Activated CD4-positive, CD25-positive, alpha-beta regulatory T cell treated with anti-CD3 and anti-CD28 coated beads, Interleukin-2, amount 50 U/mL, for 24 hours (primary cell): ENCODE measurements around the gene PSKH1.

Source experiments
- ATAC-seq, 2 donors: fragments of 150-1000 bp; cut with Tn5 transposase; one replicate each; pipeline ENCODE4 v1.10.0; 2021; ENCODE audit warnings: mild to moderate bottlenecking in 1 of 2, moderate library complexity in 1 of 2

The PSKH1 gene

DNA sequence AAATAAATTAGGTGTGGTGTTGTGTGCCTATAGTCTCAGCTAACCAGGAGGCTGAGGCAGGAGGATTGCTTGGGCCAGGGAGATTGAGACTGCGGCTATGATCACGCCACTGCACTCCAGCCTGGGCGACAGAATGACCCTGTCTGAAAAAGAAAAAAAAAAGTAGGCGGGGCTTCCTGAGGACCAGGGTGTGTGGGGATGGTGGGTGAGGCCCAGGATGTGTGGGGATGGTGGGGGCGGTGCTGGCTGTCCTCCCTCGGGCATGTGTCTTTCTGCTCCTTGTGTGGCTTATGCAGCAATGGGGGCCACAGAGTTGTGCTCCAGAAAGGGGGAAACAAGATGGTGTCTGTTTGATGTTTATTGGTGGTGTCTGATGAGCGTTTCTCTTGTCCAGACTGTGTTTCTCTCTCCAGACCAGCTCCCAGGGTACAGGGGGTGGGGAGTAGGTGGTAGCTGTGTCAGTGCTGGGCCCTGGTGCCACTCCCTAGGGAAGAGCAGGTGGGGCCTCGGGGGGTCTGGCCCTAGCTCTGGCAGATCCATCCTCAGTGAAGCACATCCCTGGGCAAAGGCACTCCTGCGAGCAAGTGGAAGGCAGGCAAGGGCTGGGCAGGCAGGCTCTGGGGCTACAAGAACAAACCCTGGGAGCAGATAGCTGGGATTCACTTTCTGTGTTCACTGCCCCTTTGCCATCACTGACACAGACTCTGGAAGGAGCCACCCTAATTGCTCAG lies 48.6 kb downstream of the PSKH1 start:
- no peak for ATAC-seq

DNA sequence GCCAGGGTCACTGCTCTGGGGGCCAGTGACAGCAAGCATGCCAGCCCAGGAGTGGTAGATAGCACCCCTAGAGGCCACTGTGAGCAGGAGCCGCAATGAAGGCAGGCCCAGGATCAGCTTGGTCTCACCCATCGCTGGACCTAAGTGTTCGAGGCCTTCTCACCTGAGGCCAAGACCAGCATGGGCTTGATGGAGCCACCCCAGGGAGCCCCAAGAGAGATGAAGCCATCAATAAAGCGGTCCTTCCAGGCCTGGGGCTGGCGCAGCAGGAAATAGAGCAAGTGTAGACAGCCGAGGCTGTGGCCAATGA lies 49.1 kb downstream of the PSKH1 start:
- peak in 1 of 2 donors; percentile 52 for ATAC-seq

DNA sequence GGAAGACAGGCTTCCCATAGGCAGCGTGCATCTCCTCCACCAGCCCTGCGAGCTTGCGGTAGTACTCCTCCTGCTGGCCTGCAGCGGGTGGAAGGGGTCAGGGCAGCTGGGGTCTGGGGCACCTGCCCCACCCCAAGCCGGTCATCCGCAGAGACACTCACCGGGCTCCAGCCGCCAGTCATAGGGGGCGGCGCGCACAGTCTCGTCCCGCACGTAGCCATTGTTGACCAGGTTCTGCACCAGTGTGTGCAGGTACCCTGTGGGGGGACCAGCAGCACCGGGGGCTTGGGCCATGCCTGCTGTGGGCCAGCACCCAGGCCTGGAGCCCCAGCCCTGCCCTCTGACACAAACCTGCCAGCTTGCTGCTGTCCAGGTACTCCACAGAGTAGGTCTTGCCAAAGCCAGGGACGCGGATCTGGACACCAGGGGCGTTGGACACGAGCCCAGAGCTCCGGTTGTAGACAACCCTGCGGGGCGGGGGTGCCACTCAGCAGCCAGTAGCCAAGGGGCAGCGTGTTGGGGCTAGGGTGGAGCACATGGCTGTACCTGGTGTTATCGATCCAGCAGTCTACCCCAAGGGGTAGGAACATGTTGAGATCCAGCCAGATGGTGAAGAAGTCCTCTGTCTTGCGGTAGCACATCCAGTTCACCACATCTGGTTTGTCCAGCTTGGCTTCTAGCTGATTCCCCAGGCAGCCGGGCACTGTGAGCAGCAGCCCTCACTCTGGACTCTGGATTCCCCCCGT lies 49.6 kb downstream of the PSKH1 start:
- ATAC-seq, result no peak

DNA sequence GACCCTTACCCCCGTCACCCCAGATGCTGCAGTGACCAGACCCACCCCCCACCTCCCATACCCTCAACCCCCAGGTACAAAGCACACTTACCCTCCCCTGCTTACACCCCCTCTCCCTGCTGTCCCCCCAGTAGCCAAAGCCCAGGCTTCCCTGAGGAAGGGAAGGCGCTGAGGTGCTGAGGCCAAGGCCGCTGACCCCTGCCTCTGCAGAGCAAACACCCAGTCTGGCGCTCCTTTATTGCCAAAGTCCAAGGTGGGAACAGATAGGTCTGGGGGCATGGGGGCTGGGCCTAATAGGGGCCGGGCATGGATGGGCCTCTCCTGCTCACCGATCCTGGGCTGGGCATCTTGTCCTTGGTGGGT lies 50.2 kb downstream of the PSKH1 start:
- ATAC-seq, result no peak

DNA sequence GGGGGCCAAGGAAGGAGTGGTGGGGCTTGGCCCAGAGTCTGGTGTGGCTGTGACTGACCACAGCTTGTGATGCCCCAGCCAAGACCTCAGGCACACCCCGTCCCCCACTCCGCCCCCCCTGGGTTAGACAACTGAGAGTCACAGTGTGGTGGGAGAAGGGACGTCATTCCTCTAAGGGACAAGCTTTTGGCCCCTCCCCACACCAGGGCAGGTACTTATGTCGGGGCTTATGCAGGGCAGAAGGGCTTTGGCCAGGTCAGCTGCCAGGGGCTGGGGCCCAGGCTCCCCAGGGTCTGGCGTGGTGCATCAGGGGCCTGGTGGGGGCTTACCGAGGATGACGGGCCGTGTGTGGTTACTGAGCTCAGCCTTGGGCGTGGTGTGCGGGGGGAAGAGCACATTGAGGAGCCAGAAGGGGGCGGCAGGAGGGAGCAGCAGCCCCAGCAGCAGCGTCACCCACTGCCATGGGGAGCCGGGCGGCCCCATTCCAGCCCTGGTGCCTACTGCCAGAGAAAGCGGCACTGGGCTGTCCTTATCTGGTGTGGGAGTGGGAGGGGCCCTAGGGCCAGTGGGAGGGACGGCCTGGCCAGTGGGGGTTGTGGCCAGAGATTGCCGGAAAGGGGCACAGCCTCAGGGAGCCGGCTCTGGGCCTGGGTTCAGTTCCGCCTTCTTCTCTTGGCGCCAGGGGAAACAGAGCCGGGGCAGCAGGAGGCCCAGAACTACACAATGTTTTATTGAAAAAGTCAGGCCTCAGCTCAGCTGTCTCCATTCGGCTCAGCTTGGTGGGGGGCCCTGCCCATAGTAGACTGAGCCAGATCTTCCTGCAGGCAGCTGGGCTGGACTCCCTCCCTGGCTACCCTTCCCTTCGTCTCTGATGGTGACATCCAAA lies 50.8 kb downstream of the PSKH1 start, which contains the start of gene LCAT:
LCAT (minus strand) TSS at position 502 of the 886 bp plus-strand sequence; CDS start at position 483, 19 bp downstream.
- ATAC-seq, result no peak

DNA sequence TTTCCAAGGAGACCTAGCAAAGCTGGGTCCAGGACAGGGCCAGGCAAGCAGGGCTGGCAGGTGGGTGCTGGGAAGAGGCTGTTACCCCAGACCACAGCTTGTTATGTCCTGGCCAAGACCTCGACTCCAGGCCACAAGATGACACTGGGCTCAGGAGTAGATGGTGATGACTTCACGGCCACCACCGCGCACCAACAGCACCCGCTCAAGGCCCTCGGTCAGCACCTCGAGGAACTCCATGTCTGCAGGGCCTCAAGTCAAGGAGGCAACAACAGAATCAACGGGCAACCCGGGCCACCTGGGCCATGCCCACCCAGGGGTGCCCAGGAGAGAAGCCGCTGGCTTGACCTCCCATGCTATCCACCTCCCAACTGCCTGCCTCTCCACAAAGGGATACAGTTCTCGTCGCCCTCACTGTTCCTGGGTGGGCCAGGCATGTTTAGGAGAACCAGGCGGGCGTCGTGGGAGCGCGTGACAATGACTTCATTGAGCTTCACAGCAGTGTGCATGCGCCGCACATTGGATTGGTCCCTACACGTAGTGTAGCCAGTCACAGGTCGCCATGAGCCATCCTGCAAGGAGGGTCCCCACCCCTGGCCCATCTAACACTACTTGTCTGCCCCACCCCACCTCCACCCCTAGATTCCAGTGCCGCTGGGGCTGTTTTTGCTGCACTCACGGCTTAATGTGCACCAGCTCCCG lies 51.8 kb downstream of the PSKH1 start:
- ATAC-seq, result no peak

DNA sequence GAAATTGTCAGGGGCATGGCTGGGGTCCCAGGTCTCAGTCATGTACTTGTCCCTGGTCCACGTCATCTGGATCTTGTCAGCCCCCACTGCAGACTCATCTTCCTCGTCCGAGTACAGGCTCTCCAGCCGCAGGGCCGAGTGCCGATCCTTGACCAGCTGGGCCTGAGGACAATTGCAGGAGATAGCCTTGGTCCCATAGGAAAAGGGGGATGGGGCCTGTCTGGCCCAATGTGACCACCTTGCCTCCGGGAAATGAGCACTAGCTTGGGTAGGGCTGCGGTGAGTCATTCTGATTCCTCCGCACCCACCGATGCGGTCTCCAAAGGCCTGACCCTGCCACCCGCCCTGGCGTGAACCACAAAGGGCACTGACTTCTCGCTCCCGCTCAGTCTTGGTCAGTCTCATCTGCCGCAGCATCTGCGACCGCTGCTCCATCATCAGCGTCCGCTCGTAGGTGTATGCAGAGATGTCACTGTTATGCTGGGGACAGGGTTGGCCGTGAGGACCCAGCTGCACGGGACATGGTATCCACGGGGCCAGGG lies 52.4 kb downstream of the PSKH1 start:
- ATAC-seq, result no peak

DNA sequence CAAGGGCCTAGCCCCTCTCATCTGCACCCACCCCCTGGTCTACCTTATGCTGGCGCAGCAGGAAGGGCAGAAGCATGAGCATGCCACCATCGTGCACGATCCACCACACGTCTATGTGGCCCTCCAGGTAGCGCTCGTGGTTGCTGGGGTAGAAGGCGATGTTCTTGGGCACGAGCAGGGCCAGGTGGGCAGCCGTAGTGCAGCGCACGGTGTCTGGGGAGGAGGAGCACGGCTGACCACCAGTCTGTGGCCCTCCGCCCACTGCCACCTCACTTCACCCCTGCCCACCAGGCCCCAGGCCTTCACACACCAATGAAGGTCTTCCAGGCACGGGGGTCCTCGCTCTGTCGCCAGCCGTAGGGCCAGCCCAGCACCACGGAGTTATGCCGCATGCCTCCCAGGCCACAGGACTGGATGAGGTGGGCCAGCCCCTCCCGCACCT lies 53.1 kb downstream of the PSKH1 start:
- ATAC-seq, result no peak

DNA sequence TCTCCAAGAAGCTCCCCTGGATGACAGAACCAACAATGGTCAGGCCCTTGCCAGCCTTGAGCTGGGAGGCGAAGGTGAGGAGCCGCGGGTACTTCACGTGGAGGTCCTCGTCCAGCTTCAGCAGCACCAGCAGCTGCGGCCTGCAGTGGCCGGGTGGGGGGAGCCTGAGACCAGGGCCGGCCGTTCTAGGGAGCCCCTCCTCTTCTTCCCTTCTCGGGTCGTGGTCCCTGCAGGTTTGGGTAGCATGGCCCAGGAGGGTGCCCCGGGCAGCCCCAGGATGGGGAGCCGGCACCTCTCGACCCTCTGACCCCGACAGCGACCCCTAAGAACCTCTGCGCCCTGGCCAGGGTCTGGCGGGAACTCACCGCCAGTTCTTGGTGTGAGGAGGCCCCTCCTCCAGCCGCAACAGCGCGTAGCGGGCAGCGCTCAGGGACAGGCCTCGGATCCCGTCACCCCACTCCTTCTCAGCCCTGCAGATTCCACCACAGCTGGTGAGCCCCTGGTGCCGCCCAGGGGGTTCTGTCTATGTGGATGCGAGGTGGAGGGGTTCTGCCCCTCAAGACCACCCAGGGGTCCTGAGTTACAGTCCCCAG lies 54.0 kb downstream of the PSKH1 start:
- no peak for ATAC-seq

DNA sequence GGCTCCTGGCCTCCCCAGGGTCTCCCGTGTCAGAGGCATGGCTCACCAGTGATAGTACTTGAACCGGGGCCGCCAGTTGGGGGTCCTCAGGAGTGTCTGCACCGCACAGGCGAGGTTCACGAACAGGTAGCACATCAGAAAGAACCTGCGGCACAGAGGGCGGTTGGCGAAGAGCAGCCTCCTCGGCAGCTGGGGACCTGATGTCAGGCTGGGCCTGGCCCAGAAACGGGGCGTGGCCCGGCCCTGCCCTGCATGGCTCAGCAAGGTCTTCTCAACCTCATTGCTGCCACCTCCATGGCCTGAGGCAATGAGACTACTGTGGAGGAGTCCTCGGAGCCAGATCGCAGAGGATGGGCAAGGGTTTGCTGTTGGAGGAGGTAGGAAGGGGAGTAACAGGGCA lies 55.0 kb downstream of the PSKH1 start:
- no peak for ATAC-seq

DNA sequence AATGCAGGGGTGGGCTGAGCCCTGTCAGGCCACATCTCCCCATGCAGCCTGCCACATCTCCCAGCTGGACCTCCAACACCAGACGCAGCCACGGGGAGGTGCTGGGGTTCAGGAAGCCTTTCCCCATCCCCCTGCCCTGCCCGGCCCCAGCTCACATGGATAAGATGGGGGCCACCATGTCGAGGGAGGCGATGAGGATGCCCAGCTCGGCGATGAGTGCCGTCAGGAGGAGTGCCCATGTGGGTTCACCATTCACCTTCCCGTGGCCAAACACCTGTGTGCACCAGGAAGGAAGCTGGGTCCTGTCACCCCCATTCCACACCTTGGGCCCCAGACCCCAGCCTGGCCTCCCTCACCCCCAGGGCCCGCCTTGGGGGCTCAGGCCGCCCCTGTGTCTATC lies 56.6 kb downstream of the PSKH1 start:
- ATAC-seq, result no peak

DNA sequence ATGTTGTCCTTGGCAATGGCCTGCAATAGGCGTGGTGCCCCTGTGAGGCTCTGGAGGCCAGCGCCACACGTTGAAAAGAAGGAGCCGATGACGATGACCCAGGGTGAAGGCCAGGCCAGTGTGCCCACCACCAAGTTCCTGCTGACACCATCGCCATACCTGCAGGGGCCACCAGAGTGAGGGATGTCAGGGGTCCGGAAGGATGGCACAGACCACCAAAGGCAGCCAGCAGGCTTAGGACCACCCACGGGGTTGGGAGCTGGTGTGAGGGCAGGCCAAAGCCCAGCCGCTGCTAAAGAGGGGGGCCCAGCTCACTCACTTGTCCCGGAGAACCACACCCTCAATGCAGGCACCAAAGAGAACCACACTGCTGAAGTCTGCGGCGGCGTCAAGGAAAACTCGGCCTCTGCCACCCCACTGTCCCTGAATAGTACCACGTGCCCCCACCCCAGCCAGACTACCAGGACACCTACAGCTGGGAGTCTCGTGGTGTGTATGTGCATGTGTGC lies 57.3 kb downstream of the PSKH1 start:
- no peak for ATAC-seq

DNA sequence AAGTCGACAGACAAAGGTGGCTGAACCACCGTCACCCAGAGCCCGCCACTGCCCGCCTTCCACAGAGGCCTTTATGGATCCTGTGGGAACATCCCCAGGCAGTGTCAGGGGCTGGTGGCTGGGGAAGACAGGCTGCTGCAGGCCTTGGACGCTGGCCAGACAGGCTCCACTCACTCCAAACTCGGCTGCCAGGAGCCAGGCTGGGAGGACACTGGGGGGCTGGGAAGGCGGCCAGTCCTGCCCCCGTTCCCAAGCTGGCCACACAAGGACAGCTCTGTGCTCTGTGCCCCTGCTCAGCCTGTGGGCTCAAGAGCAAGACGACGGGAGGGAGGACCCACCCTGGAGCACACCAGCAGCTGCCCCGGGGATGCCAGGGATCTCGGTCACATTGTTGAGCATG lies 58.4 kb downstream of the PSKH1 start:
- ATAC-seq, result no peak

DNA sequence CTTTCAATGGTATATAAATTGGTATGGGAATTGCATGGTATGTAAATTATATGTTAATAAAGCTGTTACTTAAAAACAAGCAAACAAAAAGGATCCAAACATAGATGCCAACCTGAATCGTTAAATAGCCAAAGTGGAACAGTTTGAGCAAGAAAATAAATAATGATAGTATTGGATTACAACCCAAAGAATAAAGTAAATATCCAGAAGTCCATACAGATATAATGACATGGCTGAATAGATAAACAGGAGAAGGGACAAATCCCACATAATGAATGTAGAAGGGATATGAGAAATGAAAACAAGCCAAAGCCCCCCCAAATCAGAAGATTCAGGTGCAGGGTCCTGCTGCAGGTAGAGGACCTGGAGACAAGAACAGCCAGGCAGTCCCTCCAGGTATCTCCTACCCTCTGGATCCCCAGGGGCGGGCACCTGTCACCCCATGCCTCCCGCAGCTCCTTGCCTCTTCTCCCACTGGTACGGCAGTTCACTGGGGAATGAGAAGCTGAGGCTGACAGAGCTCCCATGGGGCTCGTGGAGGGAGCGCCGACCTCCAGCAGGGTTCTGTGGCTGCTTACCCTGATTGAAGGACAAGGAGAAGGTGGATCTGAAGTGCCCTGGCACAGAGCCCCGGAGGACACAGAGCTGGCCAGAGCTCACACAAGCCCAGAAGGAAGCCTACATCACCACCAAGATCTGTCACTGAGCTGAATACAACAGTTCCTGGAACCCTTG lies 60.8 kb downstream of the PSKH1 start:
- no peak for ATAC-seq

DNA sequence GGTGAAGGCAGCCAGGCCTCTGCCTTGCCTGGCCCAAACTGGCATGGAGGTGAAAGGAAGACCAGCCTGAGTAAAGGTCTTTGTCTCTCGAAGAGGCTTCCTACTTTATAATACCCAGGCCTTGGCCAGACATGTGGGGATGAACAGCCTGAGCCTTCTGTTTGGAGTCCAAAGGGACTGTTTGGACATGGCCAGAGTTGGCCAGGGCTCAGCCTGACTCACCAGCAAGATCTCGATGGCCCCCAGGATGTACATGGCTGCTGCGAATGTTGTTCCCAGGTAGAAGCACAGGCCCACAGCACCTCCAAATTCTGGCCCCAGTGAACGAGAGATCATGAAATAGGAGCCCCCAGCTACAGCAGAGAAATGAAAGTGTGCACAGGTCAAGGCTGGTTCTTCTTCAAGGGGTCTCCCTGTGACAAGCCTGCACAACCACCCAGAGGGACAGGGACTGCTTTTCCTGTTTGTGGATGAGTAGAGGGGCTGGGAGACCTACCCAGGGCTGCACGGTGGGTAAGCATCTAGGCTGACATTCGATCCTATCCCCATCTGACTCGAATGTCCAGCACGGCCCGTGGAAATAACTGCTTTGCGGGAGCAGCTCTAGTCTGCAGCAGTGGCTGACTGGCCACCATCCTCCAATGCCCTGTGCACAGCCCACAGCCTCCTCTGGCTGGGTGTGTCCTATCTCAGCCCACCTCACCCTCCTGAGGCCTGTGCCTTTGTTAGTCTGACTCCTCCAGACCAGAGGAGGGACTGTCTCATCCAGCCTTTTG lies 61.6 kb downstream of the PSKH1 start:
- ATAC-seq, result no peak

DNA sequence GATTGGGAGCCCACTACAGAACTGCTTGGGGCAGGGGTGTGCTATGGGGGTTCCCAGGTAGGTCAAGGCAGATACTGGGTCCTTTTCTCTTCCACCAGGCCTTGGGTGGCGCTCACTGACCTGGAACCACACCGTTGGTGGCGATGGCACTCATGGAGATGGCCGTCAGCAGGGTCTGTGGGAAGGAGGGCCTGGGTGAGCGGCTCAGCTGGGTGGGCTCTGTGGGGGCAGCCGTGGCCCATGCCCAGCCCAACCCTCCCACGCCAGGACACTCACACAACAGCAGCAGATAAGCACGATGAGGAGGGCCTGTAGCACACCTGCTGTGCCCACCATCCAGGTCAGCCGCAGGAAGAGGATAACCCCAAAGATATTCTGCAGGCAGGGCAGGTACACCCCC lies 64.6 kb downstream of the PSKH1 start:
- ATAC-seq, result no peak

DNA sequence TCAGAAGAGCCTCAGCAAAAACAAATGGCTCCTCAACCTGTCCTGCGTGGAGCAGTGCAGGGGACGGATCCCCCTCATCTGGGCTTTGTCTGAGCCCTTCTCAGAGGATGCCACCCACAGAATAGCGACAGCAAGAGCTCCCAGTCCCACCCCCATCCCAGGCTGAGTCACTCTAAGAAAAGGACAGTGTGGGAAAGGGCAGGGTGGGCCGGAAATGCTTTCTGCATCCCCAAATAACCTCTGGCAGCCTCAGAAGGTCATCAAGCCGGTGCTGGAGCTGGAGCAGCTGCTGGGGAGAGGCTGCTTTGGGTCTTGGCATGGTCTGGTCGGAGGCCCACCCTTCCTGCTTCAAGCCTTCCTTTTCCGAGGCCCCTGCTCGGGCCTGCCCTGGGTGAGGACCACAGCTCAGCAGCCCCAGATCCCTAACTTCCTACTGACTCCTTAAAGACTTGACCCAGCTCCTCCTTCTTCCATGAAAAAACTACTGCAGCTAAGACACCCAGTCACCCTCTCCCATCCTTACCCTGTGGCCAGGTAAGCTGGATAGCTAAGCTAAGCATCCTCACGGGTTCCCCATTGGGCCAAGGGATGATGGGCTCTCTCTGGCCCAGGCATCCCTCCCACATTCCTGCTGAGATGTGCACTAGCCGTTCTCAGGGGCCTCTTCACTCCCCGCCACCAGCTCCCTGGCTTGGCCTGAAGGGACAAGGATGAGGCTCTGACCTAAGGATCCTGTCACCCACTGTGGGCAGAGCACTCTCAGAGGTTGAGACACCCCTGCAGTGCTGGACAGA lies 66.7 kb downstream of the PSKH1 start:
- no peak for ATAC-seq

DNA sequence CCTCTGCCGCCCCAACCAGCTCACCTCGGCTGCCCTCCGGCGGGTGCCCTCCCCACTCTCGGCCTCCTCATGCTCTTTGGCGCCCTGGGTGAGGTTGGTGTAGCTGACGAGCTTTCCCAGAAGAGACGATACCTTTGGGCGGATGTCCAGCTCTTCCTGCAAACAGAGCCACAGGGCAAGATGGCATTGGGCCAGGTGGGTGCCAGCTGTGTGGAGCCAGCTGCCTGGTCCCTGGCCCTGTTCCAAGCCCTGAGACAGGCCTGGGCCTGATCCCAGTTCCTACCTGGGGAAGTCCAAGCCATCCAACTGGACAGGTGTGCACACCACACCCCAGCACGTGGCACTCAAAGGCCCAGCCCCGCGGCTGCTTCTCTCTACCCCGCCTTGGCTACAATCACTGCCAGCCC lies 68.5 kb downstream of the PSKH1 start:
- no peak for ATAC-seq

DNA sequence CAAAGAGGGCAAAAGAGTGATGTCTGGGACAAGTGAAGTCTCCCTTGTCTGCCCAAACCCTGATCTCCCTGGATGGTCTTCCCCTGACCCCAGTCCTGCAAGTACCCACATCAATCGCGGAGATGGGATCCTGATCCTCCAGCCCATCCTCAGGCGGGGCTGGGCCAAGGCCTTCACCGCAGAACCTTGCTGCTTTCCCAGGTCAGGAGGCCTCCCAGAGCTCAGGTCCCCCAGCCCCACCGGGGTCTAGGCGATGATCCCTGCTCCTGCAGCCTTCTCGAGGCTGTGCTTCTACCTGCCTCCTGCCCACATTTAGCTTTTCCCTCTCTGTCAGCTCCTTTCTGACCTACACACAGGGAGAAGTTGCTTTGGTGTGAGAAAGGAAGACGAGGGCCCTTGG lies 69.1 kb downstream of the PSKH1 start:
- no peak for ATAC-seq

DNA sequence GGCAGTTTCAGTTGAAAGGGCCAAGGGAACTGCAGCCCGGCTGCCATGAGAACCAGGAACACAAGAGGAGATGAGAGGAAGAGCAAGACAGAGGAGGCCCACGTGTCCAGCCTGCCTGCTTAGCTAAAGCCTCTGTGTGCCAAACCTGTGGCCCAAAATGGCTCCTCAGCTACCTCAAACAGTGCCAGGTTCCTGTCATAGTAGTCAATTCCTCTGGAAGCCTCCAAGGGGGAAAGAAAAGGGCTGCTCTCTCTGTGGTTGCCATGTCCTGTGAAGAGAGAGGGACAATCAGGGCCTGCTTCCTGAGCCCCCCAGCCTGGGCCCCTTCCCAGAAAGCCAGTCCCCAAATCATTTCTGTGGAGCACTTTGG lies 70.2 kb downstream of the PSKH1 start:
- ATAC-seq, result no peak
